CD8-positive, alpha-beta memory T cell (primary cell): ENCODE measurements around the gene DOCK6. TPM values are rescaled to one million over a fixed set of nuclear protein-coding genes. Genes with fewer than 3 reads are reported as not detected.

Source experiments
- CTCF ChIA-PET: fragments of 350-600 bp; sonication (Branson Sonifier 250); formaldehyde crosslinking; loops from one replicate; lab custom pipeline; 2021; ENCODE audit warnings: antibody characterized with exemption; lab: Charles Lee
- POLR2A ChIA-PET: fragments of 350-600 bp; sonication (Branson Sonifier 250); formaldehyde crosslinking; loops from one replicate; lab custom pipeline; 2021; ENCODE audit warnings: antibody characterized with exemption; lab: Charles Lee
- DNase-seq, 5 donors: peaks; one replicate each; pipeline versions ENCODE4 v3.0.0 to v3.0.0-alpha.2; 2020 to 2022; ENCODE audit warnings: mixed read lengths in 1 of 5
- H3K27ac ChIP-seq: one replicate; pipeline ENCODE4 v1.7.0; 2013; ENCODE audit warnings: low read depth, mild to moderate bottlenecking, low read length, moderate library complexity
- H3K27me3 ChIP-seq: 2 replicates; pipeline ENCODE4 v1.7.0; 2013; ENCODE audit warnings: low read length, mild to moderate bottlenecking; ENCODE audit not compliant: insufficient read depth, poor library complexity, severe bottlenecking
- H3K36me3 ChIP-seq: 2 replicates; pipeline ENCODE4 v1.7.0; 2013; ENCODE audit warnings: mild to moderate bottlenecking, low read length, moderate library complexity; ENCODE audit not compliant: insufficient read depth
- H3K4me1 ChIP-seq: 2 replicates; pipeline ENCODE4 v1.7.0; 2013; ENCODE audit warnings: mild to moderate bottlenecking, low read length, moderate library complexity; ENCODE audit not compliant: insufficient read depth
- H3K4me3 ChIP-seq: 2 replicates; pipeline ENCODE4 v1.7.0; 2013; ENCODE audit warnings: mild to moderate bottlenecking, low read length
- H3K9me3 ChIP-seq: 2 replicates; pipeline ENCODE4 v1.7.0; 2013; ENCODE audit warnings: mild to moderate bottlenecking, low read length
- H3K27ac Mint-ChIP-seq, 8 donors: one replicate each; pipeline ENCODE4 v1.8.0; 2020 to 2021; ENCODE audit warnings: mixed read lengths in 8 of 8, mild to moderate bottlenecking in 6 of 8, inconsistent platforms in 3 of 8, moderate library complexity in 3 of 8
- H3K27me3 Mint-ChIP-seq, 2 donors: one replicate each; pipeline ENCODE4 v1.8.0; 2020 to 2021; ENCODE audit warnings: mixed read lengths in 2 of 2, mild to moderate bottlenecking in 1 of 2, moderate library complexity in 1 of 2
- H3K36me3 Mint-ChIP-seq, 3 donors: one replicate each; pipeline ENCODE4 v1.8.0; 2020 to 2021; ENCODE audit warnings: mixed read lengths in 3 of 3, inconsistent platforms in 1 of 3, mild to moderate bottlenecking in 1 of 3
- H3K4me1 Mint-ChIP-seq, 3 donors: one replicate each; pipeline ENCODE4 v1.8.0; 2020 to 2021; ENCODE audit warnings: mixed read lengths in 3 of 3, inconsistent platforms in 1 of 3, mild to moderate bottlenecking in 1 of 3
- H3K4me3 Mint-ChIP-seq, 7 donors: one replicate each; pipeline ENCODE4 v1.8.0; 2020 to 2021; ENCODE audit warnings: mixed read lengths in 7 of 7, mild to moderate bottlenecking in 6 of 7, moderate library complexity in 4 of 7, inconsistent platforms in 2 of 7
- H3K9me3 Mint-ChIP-seq, 5 donors: one replicate each; pipeline ENCODE4 v1.8.0; 2020 to 2022; ENCODE audit warnings: mixed read lengths in 5 of 5, mild to moderate bottlenecking in 3 of 5, moderate library complexity in 2 of 5, inconsistent platforms in 1 of 5
- polyA plus RNA-seq: library from polyadenylated mRNA; unstranded; fragments of 300-500 nt; fragmentation: Illumina TruSeq; gene quantifications from one replicate; pipeline ENCODE4 v1.2.3, GENCODE V29; 2021
- total RNA-seq, 2 experiments: library from RNA; stranded (reverse); gene quantifications; one replicate each; pipeline ENCODE4 v1.2.3, GENCODE V29; 2021

The DOCK6 gene
- total and polyA plus RNA-seq, 3 experiments from 2014 or later = 0.71 to 3.5 (median 2.3) TPM

DNA sequence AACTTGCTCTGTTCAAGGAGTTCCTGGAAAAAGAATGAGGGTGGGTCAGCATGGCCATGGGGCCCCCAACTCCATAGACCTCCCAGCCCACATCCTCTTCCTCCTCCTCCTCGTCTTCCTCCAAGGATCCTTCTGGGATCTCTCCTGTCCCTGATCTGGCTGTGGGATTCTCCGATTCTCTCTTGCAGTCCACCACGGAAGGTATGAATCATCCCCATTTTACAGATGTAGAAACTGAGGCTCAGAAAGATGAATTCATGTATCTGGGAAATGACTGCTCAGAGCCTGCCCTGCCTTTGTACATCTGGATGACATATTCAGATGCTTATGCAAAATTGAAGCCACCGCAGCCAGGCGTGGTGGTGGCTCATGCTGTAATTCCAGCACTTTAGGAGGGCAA lies 62.8 kb downstream of the DOCK6 start:
- CTCF ChIA-PET = no interaction called here
- no peak for DNase-seq
- H3K27ac Mint-ChIP-seq = no peak overlapping the region

GRCh38 chr19:11198769-11199424 lies 63.4 kb downstream of the DOCK6 start:
- peak overlapping the region in 4 of 7 donors; percentile 79 to 82 (median 81) for H3K4me3 Mint-ChIP-seq
- Histone ChIP-seq H3K36me3 (no peaks in the 10 kb centered on the region), H3K27ac (no peak overlapping the region)

More for the DNA sequence above, 62.8 kb downstream of the DOCK6 start:
- POLR2A ChIA-PET = no interaction called here
- Histone ChIP-seq H3K4me3 (no peak overlapping the region), H3K27ac (no peak overlapping the region), H3K36me3 (no peaks in the 10 kb centered on the region), H3K27me3 (no peaks in the 10 kb centered on the region), H3K9me3 (no peaks in the 10 kb centered on the region), H3K4me1 (peaks cover 9% of the 10 kb centered on the region)
- Mint-ChIP-seq H3K4me3 (peak overlapping the region in 1 of 7 donors; percentile 62), H3K36me3 (no peaks in the 10 kb centered on the region), H3K9me3 (no peaks in the 10 kb centered on the region), H3K4me1 (peaks cover 0 to 16% (median 0%) of the 10 kb centered on the region in 3 donors), H3K27me3 (peaks cover 12 to 17% of the 10 kb centered on the region in 2 donors)

DNA sequence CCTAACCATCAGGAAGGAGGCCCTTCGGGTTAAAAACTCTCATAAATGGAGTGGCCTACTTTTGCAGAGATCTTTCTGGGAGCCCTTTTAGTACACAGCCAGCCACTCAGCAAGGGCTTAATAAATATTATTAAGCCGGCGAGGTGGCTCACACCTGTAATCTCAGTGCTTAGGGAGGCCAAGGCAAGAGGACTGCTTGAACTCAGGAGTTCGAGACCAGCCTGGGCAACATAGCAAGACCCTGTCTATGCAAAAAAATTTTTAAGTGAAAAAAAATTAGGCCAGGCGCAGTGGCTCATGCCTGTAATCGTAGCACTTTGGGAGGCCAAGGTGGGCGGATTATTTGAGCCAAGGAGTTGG lies 64.2 kb downstream of the DOCK6 start:
- Mint-ChIP-seq H3K36me3 (no peaks in the 10 kb centered on the region), H3K9me3 (no peaks in the 10 kb centered on the region), H3K27me3 (peaks cover 10 to 14% of the 10 kb centered on the region in 2 donors), H3K27ac (peak overlapping the region in 3 of 8 donors; percentile 27 to 50 (median 50)), H3K4me3 (peak overlapping the region; percentile 72 to 86 (median 80)), H3K4me1 (peaks cover 0 to 16% (median 0%) of the 10 kb centered on the region in 3 donors)
- H3K27ac ChIP-seq = no peak overlapping the region
- H3K36me3 ChIP-seq = no peaks in the 10 kb centered on the region
- H3K4me1 ChIP-seq = peaks cover 9% of the 10 kb centered on the region
- H3K4me3 ChIP-seq = no peak overlapping the region
- no peaks in the 10 kb centered on the region for H3K9me3 ChIP-seq
- H3K27me3 ChIP-seq = no peaks in the 10 kb centered on the region
- DNase-seq = no peak
- POLR2A ChIA-PET = no interaction called here
- CTCF ChIA-PET = no interaction called here

More at GRCh38 chr19:11198769-11199424, 63.4 kb downstream of the DOCK6 start:
- no peak for DNase-seq
- Mint-ChIP-seq H3K27me3 (peaks cover 12 to 14% of the 10 kb centered on the region in 2 donors), H3K27ac (no peak overlapping the region), H3K4me1 (peaks cover 0 to 16% (median 0%) of the 10 kb centered on the region in 3 donors), H3K36me3 (no peaks in the 10 kb centered on the region), H3K9me3 (no peaks in the 10 kb centered on the region)
- POLR2A ChIA-PET = no interaction called here
- Histone ChIP-seq H3K4me3 (no peak overlapping the region), H3K27me3 (no peaks in the 10 kb centered on the region), H3K4me1 (peaks cover 9% of the 10 kb centered on the region), H3K9me3 (no peaks in the 10 kb centered on the region)
- CTCF ChIA-PET = no interaction called here

DNA sequence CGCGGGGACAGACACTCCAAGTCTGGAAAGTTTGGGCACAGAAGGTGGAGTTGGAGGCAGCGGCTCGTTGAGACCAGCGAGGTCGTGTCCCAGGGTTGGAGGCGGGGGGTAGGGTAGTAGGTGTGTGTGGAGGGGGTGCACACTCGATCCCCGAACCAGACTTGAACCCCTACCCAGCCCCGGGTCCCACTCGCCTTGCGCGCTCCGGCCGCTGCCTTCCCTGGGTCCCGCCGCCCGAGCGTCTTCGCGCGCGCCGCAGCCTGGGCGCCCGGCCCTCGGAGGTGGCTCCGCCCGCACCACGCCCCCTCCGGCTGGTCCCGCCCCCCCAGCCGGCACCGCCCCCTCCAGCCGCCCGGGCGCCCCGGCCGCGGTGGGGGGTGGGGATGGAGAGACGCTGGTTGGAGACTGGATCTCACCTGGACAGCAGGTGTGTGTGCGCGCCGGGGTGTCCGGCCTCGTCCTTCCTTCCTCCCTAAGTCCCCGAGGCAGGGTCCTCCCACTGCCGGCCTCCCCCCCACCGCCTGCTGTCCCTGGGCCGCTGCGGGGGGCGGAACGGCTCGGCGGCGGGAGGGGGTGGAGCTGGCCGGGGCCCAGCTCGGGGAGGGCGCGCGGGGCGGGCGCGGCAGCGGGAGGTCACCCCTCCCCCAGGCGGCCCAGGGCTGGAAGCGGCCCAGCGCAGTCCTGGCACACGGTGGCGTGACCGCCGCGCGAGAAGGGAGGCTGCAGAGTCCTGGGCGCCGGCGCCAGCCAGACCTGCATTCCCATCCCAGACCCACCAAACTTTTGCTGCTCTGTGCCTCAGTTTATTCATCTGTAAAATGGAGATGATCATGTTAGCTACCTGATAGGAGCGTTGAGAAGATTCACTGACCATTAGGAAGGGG lies 64.8 kb downstream of the DOCK6 start, which contains the start of gene KANK2:
KANK2 (minus strand) TSS at position 255 of the 884 bp plus-strand sequence. CDS start 3,034 bp downstream, outside the sequence.
- H3K9me3 Mint-ChIP-seq = no peaks in the 10 kb centered on the region
- no peaks in the 10 kb centered on the region for H3K9me3 ChIP-seq
- no peaks in the 10 kb centered on the region for H3K36me3 ChIP-seq
- peaks cover 10 to 11% of the 10 kb centered on the region in 2 donors for H3K27me3 Mint-ChIP-seq
- no peaks in the 10 kb centered on the region for H3K27me3 ChIP-seq
- H3K27ac Mint-ChIP-seq = peak within 1 kb of the TSS in 5 of 8 donors; percentile 50 to 78 (median 58)
- peak within 1 kb of the TSS; percentile 72 to 90 (median 80) for H3K4me3 Mint-ChIP-seq
- DNase-seq = peak; percentile 62 to 73 (median 68)
- ChIA-PET CTCF (no interaction called here), POLR2A (no interaction called here)
- peak within 1 kb of the TSS; percentile 24 for H3K27ac ChIP-seq
- H3K36me3 Mint-ChIP-seq = no peaks in the 10 kb centered on the region
- H3K4me3 ChIP-seq = peak within 1 kb of the TSS; percentile 54
- peaks cover 0 to 16% (median 0%) of the 10 kb centered on the region in 3 donors for H3K4me1 Mint-ChIP-seq
- peaks cover 9% of the 10 kb centered on the region for H3K4me1 ChIP-seq

DNA sequence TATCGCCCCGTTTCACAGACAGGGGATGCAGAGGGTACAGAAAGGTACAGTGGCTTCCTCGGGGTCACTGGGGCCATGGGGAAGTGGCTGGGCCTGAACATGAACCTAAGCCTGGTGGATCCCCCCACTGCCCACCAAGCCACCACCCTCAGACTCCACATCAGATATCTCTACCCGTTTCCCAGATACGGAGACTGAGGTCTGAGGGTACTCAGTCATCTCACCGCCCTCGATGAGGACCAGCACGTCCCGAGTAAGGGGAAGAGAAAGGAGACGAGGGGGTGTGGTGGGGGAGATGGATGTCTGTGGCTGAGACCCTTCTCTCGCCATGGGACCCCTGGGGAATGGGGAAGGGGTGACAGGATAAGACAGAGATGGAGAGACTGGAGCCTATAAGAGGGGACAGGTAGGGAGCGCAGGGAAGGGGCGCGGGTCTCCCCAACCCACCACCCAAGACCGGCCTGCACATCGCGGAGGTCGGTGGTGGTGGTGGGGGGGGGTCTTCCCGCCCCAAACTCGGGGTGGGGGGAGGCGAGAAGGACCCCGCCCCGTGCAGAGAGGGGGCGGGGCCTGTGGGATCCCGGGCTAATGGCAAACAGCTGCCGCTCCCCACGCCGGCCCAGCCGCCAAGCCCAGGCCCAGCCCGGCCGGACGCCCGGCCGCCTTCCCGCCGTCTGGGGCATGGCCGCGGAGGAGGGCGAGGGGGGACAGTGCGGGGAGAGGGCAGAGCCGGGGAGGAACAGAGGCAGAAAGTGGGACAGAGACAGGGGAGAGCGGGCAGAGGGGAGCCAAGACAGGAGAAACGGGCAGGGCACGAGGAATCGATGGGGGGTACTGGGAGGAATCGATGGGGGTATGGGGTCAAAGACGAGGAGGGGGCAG lies 65.7 kb downstream of the DOCK6 start:
- no peak for DNase-seq
- H3K36me3 Mint-ChIP-seq = no peaks in the 10 kb centered on the region
- peaks cover 9% of the 10 kb centered on the region for H3K4me1 ChIP-seq
- peak overlapping the region in 3 of 8 donors; percentile 58 to 78 (median 60) for H3K27ac Mint-ChIP-seq
- no peaks in the 10 kb centered on the region for H3K9me3 Mint-ChIP-seq
- H3K36me3 ChIP-seq = no peaks in the 10 kb centered on the region
- H3K4me3 Mint-ChIP-seq = peak overlapping the region; percentile 20 to 90 (median 67)
- H3K4me1 Mint-ChIP-seq = peaks cover 0 to 16% (median 0%) of the 10 kb centered on the region in 3 donors
- H3K27ac ChIP-seq = peak overlapping the region; percentile 24
- no peaks in the 10 kb centered on the region for H3K27me3 ChIP-seq
- POLR2A ChIA-PET = no interaction called here
- no peaks in the 10 kb centered on the region for H3K9me3 ChIP-seq
- CTCF ChIA-PET = interaction anchor here (0.6 kb wide), 1 partner anchor 9 kb away, joined by 3 read pairs; no protein-coding TSS in a partner anchor
- H3K27me3 Mint-ChIP-seq = peaks cover 10 to 11% of the 10 kb centered on the region in 2 donors
- peak overlapping the region; percentile 54 for H3K4me3 ChIP-seq

DNA sequence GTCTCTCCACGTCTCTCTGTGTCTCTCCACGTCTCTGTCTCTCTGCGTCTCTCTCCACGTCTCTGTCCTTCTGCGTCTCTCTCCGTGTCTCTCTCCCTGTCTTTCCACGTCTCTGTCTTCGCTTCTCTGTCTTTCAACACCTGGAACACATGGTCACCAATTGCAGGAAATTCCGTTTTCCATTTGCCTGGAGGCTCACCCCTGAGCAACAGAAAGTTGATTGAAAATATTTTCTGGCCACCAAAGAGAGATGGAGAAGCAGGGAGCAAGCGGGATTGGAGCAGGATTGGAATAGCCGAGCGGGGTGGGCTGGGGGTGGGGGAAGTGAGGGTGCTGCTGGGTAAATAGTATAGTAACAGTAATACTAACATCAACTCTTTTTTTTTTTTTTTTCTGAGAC lies 66.6 kb downstream of the DOCK6 start:
- H3K9me3 ChIP-seq = no peaks in the 10 kb centered on the region
- DNase-seq = no peak
- no peak overlapping the region for H3K27ac ChIP-seq
- Mint-ChIP-seq H3K9me3 (no peaks in the 10 kb centered on the region), H3K4me1 (peaks cover 0 to 16% (median 0%) of the 10 kb centered on the region in 3 donors), H3K36me3 (no peaks in the 10 kb centered on the region), H3K4me3 (peak overlapping the region in 3 of 7 donors; percentile 38 to 61 (median 45)), H3K27me3 (peaks cover 10 to 11% of the 10 kb centered on the region in 2 donors), H3K27ac (peak overlapping the region in 1 of 8 donors; percentile 57)
- H3K4me3 ChIP-seq = no peak overlapping the region
- POLR2A ChIA-PET = no interaction called here
- peaks cover 9% of the 10 kb centered on the region for H3K4me1 ChIP-seq
- no peaks in the 10 kb centered on the region for H3K36me3 ChIP-seq
- CTCF ChIA-PET = no interaction called here
- no peaks in the 10 kb centered on the region for H3K27me3 ChIP-seq

DNA sequence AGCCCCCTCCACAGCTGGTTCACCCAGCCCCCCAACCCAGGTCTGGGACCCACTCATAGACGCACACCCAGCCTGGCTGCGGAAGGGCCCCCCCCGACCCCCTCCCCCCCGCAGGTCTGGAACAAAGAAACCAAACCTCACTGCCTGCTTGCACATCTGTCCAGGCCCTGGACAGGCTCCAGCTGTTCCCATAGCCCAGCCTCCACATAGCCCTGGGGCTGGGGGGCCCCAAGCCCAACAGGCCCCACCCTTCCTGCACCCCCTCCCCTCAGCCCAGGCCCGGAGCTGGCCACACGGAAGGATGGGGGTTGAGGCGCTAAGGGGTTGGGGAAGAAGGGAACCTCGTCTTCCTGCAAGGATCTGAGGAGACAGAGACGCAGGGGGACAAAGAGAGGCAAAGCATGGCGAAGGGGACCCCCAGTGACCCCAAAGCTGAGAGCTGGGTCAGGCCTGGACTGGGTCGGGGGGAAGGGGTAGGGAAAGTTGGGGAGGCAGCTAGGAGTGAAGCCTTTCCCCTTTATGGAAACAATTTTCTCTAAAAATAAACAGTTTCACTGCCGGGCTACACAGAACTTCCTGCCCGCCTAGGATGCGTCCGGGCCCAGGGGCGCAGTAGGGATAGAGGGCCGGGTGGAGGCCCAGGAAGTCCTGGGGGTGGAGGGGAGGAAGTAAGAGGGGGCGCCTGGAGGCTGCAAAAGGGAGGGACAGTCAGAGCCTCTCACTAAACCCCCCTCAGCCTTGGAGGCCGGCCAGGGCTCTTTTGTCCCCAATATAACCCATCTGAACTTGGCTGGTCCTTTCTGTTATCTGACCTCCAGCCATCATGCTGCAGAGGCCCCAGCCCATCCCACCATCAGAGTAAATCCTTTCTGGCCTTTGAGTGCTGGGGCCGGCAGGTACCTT lies 67.4 kb downstream of the DOCK6 start:
- no peak overlapping the region for H3K4me3 Mint-ChIP-seq
- Histone ChIP-seq H3K4me3 (no peak overlapping the region), H3K27me3 (no peaks in the 10 kb centered on the region), H3K36me3 (no peaks in the 10 kb centered on the region), H3K9me3 (no peaks in the 10 kb centered on the region), H3K27ac (no peak overlapping the region), H3K4me1 (peaks cover 9% of the 10 kb centered on the region)
- no peak for DNase-seq
- H3K4me1 Mint-ChIP-seq = peaks cover 0 to 16% (median 0%) of the 10 kb centered on the region in 3 donors
- peaks cover 10 to 11% of the 10 kb centered on the region in 2 donors for H3K27me3 Mint-ChIP-seq
- no peaks in the 10 kb centered on the region for H3K9me3 Mint-ChIP-seq
- H3K36me3 Mint-ChIP-seq = no peaks in the 10 kb centered on the region
- CTCF ChIA-PET = no interaction called here
- POLR2A ChIA-PET = interaction anchor here (0.6 kb wide), 1 partner anchor 84 kb away, joined by 4 read pairs; no protein-coding TSS in a partner anchor
- peak overlapping the region in 1 of 8 donors; percentile 65 for H3K27ac Mint-ChIP-seq
